ENCODE data around the gene RGS9.
A peak's percentile ranks its signal among the peaks of the same experiment; 100 is the strongest.
"Not testable (repeated sequence)": the region's sequence is repeated elsewhere in the genome, so short reads cannot be mapped to it uniquely, and the experiment has no call there.

RGS9 gene

GRCh38 chr17:65185062-65185461 is 47.9 kb downstream of the RGS9 start:
- DNase-seq: no peak

- no peak for DNase-seq
Measured at GRCh38 chr17:65185668-65186382, 48.7 kb downstream of the RGS9 start.

- no peak for DNase-seq
Measured at GRCh38 chr17:65190467-65191097, 53.4 kb downstream of the RGS9 start.

- no peak for DNase-seq
Measured at GRCh38 chr17:65191811-65192740, 54.9 kb downstream of the RGS9 start.

- peak; percentile 67 for DNase-seq
Measured at GRCh38 chr17:65193305-65193704, 56.1 kb downstream of the RGS9 start.

GRCh38 chr17:65193716-65194293 is 56.6 kb downstream of the RGS9 start:
- DNase-seq: no peak

- no peak for DNase-seq
Measured at GRCh38 chr17:65194670-65195334, 57.6 kb downstream of the RGS9 start.

GRCh38 chr17:65195716-65196115 is 58.5 kb downstream of the RGS9 start:
- no peak for DNase-seq

GRCh38 chr17:65196617-65197016 is 59.4 kb downstream of the RGS9 start:
- no peak for DNase-seq

- no peak for DNase-seq
Measured at GRCh38 chr17:65197201-65197600, 60.0 kb downstream of the RGS9 start.

GRCh38 chr17:65198653-65199382 is 61.6 kb downstream of the RGS9 start:
- DNase-seq: peak; percentile 62

GRCh38 chr17:65201331-65201730 is 64.2 kb downstream of the RGS9 start:
- no peak for DNase-seq

GRCh38 chr17:65202844-65203571 is 65.8 kb downstream of the RGS9 start:
- DNase-seq: no peak

GRCh38 chr17:65204001-65204400 is 66.8 kb downstream of the RGS9 start:
- DNase-seq: no peak

- DNase-seq: no peak
Measured at GRCh38 chr17:65205655-65206054, 68.5 kb downstream of the RGS9 start.

- not testable (repeated sequence) for DNase-seq
Measured at GRCh38 chr17:65207448-65207847, 70.3 kb downstream of the RGS9 start.

- no peak for DNase-seq
Measured at GRCh38 chr17:65208717-65209116, 71.5 kb downstream of the RGS9 start.

GRCh38 chr17:65218261-65218660 is 81.1 kb downstream of the RGS9 start:
- no peak for DNase-seq

- peak; percentile 17 for DNase-seq
Measured at GRCh38 chr17:65219124-65219523, 82.0 kb downstream of the RGS9 start.

GRCh38 chr17:65219707-65220106 is 82.5 kb downstream of the RGS9 start:
- DNase-seq: no peak

GRCh38 chr17:65220732-65221131 is 83.6 kb downstream of the RGS9 start:
- DNase-seq: no peak

Measured in OCI-M1 (cell line).